IPS-20b (cell line): ENCODE results near the gene MEX3A.

Experiments
- H3K27ac ChIP-seq: one replicate; pipeline ENCODE4 v1.5.1; 2013; ENCODE audit warnings: low read length
- H3K27me3 ChIP-seq: 2 replicates; pipeline ENCODE4 v1.6.1; 2013; ENCODE audit warnings: mild to moderate bottlenecking, low read length, inconsistent platforms; ENCODE audit not compliant: insufficient read depth
- H3K36me3 ChIP-seq: 2 replicates; pipeline ENCODE4 v1.6.1; 2013; ENCODE audit warnings: low read depth, mild to moderate bottlenecking, inconsistent platforms, low read length, moderate library complexity; ENCODE audit not compliant: insufficient read depth
- H3K4me1 ChIP-seq: 2 replicates; pipeline ENCODE4 v1.6.1; 2013; ENCODE audit warnings: mild to moderate bottlenecking, control low read depth, inconsistent platforms, low read length, moderate library complexity; ENCODE audit not compliant: insufficient read depth
- H3K4me3 ChIP-seq: 2 replicates; pipeline ENCODE4 v1.5.1; 2013; ENCODE audit warnings: mild to moderate bottlenecking, low read length, inconsistent platforms
- H3K9ac ChIP-seq: 2 replicates; pipeline ENCODE4 v1.6.1; 2013; ENCODE audit warnings: low read depth, mild to moderate bottlenecking, inconsistent platforms, low read length, moderate library complexity
- H3K9me3 ChIP-seq: 2 replicates; pipeline ENCODE4 v1.6.1; 2013; ENCODE audit warnings: mild to moderate bottlenecking, low read depth, low read length, inconsistent platforms; ENCODE audit not compliant: insufficient read depth

Gene MEX3A

GRCh38 chr1:156097499-156098178, 15.4 kb upstream of the MEX3A start:
- no peak overlapping the region for H3K4me3 ChIP-seq
- no peaks in the 10 kb centered on the region for H3K27me3 ChIP-seq
- no peak overlapping the region for H3K27ac ChIP-seq
- H3K4me1 ChIP-seq = no peaks in the 10 kb centered on the region; the same call in 1 of the 2 replicates
- H3K9me3 ChIP-seq = no peaks in the 10 kb centered on the region
- H3K36me3 ChIP-seq = peaks cover 5% of the 10 kb centered on the region; the same call in 1 of the 2 replicates
- no peak overlapping the region for H3K9ac ChIP-seq

GRCh38 chr1:156096640-156097391, 14.6 kb upstream of the MEX3A start:
- no peak overlapping the region for H3K4me3 ChIP-seq
- H3K27ac ChIP-seq = no peak overlapping the region
- no peak overlapping the region for H3K9ac ChIP-seq
- H3K9me3 ChIP-seq = no peaks in the 10 kb centered on the region
- peaks cover 5% of the 10 kb centered on the region; the same call in 1 of the 2 replicates for H3K36me3 ChIP-seq
- H3K4me1 ChIP-seq = no peaks in the 10 kb centered on the region; the same call in 1 of the 2 replicates
- H3K27me3 ChIP-seq = no peaks in the 10 kb centered on the region

- Histone ChIP-seq H3K4me3 (no peak overlapping the region), H3K9ac (no peak overlapping the region), H3K27ac (no peak overlapping the region), H3K27me3 (no peaks in the 10 kb centered on the region), H3K9me3 (no peaks in the 10 kb centered on the region), H3K36me3 (peaks cover 5% of the 10 kb centered on the region; the same call in 1 of the 2 replicates), H3K4me1 (peaks cover under 1% of the 10 kb centered on the region)
These were observed 13.7 kb upstream of the MEX3A start for GRCh38 chr1:156095906-156096508.

GRCh38 chr1:156091610-156092009, 9.3 kb upstream of the MEX3A start:
- Histone ChIP-seq H3K27ac (no peak overlapping the region), H3K9me3 (no peaks in the 10 kb centered on the region), H3K36me3 (peaks cover 5% of the 10 kb centered on the region; the same call in 1 of the 2 replicates), H3K4me1 (peaks cover 14% of the 10 kb centered on the region), H3K9ac (no peak overlapping the region), H3K4me3 (no peak overlapping the region), H3K27me3 (no peaks in the 10 kb centered on the region)

- no peaks in the 10 kb centered on the region for H3K27me3 ChIP-seq
- H3K4me3 ChIP-seq = no peak overlapping the region
- H3K9me3 ChIP-seq = no peaks in the 10 kb centered on the region
- no peak overlapping the region for H3K9ac ChIP-seq
- H3K27ac ChIP-seq = no peak overlapping the region
- H3K4me1 ChIP-seq = peaks cover 21% of the 10 kb centered on the region; the same call in 1 of the 2 replicates
- H3K36me3 ChIP-seq = peaks cover 5% of the 10 kb centered on the region; the same call in 1 of the 2 replicates
These were observed 8.5 kb upstream of the MEX3A start for GRCh38 chr1:156090840-156091188.

- Histone ChIP-seq H3K9me3 (no peaks in the 10 kb centered on the region), H3K9ac (no peak overlapping the region), H3K36me3 (peaks cover 5% of the 10 kb centered on the region; the same call in 1 of the 2 replicates), H3K27ac (no peak overlapping the region), H3K27me3 (no peaks in the 10 kb centered on the region), H3K4me1 (peaks cover 21% of the 10 kb centered on the region; the same call in 1 of the 2 replicates), H3K4me3 (no peak overlapping the region)
These were observed 8.0 kb upstream of the MEX3A start for GRCh38 chr1:156090138-156090839.

GRCh38 chr1:156089704-156090103, 7.4 kb upstream of the MEX3A start:
- Histone ChIP-seq H3K36me3 (peaks cover 5% of the 10 kb centered on the region; the same call in 1 of the 2 replicates), H3K9ac (no peak overlapping the region)

GRCh38 chr1:156086256-156086662, 4.0 kb upstream of the MEX3A start:
- peaks cover 29% of the 10 kb centered on the region; the same call in 1 of the 2 replicates for H3K4me1 ChIP-seq
- H3K9me3 ChIP-seq = no peaks in the 10 kb centered on the region
- peak overlapping the region; percentile 15; the same call in 1 of the 2 replicates for H3K9ac ChIP-seq
- H3K4me3 ChIP-seq = peak overlapping the region; percentile 41; the same call in 1 of the 2 replicates
- H3K27ac ChIP-seq = no peak overlapping the region
- no peaks in the 10 kb centered on the region for H3K36me3 ChIP-seq
- H3K27me3 ChIP-seq = no peaks in the 10 kb centered on the region

More at GRCh38 chr1:156089704-156090103, 7.4 kb upstream of the MEX3A start:
- peaks cover 24% of the 10 kb centered on the region; the same call in 1 of the 2 replicates for H3K4me1 ChIP-seq
- H3K27me3 ChIP-seq = no peaks in the 10 kb centered on the region
- H3K9me3 ChIP-seq = no peaks in the 10 kb centered on the region
- H3K4me3 ChIP-seq = no peak overlapping the region
- H3K27ac ChIP-seq = no peak overlapping the region

- Histone ChIP-seq H3K27ac (no peak overlapping the region), H3K4me3 (peak overlapping the region; percentile 99), H3K4me1 (peaks cover 25% of the 10 kb centered on the region; the same call in 1 of the 2 replicates), H3K9me3 (no peaks in the 10 kb centered on the region), H3K36me3 (peaks cover 5% of the 10 kb centered on the region; the same call in 1 of the 2 replicates), H3K9ac (peak overlapping the region; percentile 89; the same call in 1 of the 2 replicates), H3K27me3 (no peaks in the 10 kb centered on the region)
These were observed 1.8 kb upstream of the MEX3A start for GRCh38 chr1:156083800-156084790.

- Histone ChIP-seq H3K36me3 (peaks cover 26% of the 10 kb centered on the region), H3K27ac (peak overlapping the region; percentile 86), H3K9me3 (no peaks in the 10 kb centered on the region), H3K4me3 (peak overlapping the region; percentile 99), H3K27me3 (no peaks in the 10 kb centered on the region), H3K9ac (peak overlapping the region; percentile 89; the same call in 1 of the 2 replicates), H3K4me1 (peaks cover 44% of the 10 kb centered on the region)
These were observed 352 bp downstream of the MEX3A start for GRCh38 chr1:156081917-156082308.
